HG02759 (cell line): ENCODE data around the gene PLPP4.

Source experiments
- ATAC-seq: cut with Tn5 transposase; IDR thresholded peaks from one replicate; pipeline ENCODE4 v1.9.1; 2021; ENCODE audit warnings: mild to moderate bottlenecking, moderate library complexity; ENCODE audit not compliant: unreplicated experiment

The PLPP4 gene

DNA sequence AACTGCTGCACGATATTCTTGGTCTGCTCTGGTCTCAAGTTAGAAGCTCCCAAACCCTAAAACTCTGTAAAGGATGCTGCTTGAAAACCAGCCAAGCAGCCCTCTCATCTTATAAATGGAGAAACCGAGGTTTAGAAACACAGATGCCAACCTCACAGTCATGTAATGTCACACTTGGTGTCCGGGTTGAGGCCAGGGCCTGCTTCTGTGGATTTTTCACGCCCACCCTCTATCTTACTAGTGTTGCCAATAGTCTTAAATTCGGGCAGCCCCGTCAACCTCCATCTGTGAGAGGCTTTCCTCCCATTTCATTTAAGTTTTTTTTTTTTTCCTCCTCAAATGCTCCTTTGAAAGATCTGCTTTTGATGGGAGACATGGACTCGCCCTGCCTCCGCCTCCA lies 28.9 kb downstream of the PLPP4 start:
- ATAC-seq: no peak

GRCh38 chr10:120486671-120487205 lies 29.7 kb downstream of the PLPP4 start:
- no peak for ATAC-seq

DNA sequence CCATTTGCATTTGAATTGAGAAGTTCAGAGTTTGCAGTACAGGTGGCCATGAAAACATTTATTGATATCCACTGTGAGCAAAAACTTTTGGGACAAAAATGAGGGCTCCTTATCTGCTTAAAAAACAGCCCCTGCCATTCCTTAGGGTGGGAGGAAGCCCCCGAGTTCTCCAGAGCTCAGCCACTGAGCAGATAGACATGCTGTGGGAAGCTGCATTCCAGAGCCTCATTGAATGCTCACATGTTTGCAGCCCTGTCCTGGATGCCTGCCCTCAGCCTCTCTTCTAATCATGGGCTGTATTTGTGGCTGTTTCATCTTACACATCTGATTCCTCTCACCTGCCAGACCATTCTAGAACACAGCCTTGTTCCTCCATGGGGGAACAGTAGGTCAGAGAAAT lies 33.3 kb downstream of the PLPP4 start:
- ATAC-seq: no peak

GRCh38 chr10:120492346-120492745 lies 35.3 kb downstream of the PLPP4 start:
- no peak for ATAC-seq

DNA sequence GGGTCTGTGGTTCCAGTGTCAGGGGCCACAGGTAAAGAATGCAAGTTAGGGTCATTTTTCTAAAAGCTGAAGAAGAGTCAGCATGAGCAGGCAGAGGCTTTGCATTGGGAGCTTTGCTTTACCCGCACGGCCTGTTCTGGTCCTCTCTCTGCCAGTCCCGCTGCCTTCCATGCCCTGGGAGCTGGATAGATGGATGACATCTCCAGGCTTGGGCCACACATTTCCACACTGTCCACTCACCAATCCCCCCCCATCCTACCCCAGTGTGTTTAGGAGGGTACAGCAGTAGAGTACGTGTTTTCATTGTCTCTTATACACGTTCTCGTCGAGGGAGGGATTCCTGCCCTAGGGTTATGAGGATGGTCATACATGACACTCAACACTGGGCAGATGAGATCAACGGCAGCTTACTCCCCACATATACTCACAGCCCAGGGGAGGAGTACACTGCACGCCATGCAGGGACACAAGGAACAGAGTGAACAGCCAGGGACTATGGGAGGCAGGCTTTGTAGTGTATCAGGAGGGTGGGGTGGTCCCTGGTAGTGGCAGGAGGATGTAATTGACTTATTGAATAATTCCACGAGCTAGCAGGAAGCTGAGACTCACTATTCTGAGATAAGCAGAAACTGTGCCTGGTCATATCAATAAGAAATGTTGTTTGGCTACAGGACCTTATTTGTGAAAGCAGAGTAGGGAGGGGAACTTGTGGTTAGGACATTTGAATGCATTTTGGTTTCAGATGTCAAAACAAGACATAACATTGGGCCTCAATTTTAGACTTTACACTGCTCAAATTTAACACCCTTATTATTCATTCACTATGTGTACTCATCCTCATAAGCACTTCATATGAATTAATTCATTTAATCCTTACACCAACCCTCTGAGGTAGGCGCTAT lies 36.6 kb downstream of the PLPP4 start:
- ATAC-seq: peak; percentile 67

DNA sequence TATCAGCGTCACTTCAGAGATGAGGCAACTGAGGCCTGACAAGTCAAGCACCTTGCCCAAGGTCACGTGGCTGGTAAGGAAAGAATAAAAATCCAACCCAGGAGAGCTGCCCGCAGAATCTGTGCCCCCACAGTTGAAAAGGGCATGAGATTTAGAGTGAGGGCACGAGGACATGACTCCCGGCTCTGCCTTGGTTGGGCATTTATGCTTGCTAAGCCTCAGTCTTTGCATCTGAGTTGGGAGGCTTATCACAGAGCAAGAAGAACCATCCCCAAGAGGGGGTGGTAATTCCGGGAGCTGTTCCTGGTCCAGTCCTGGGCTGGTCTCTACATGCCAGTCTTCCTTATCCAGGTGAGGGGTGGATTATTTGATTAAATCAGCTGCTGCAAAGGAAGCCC lies 37.3 kb downstream of the PLPP4 start:
- ATAC-seq: no peak

GRCh38 chr10:120495226-120496009 lies 38.4 kb downstream of the PLPP4 start:
- ATAC-seq: no peak

DNA sequence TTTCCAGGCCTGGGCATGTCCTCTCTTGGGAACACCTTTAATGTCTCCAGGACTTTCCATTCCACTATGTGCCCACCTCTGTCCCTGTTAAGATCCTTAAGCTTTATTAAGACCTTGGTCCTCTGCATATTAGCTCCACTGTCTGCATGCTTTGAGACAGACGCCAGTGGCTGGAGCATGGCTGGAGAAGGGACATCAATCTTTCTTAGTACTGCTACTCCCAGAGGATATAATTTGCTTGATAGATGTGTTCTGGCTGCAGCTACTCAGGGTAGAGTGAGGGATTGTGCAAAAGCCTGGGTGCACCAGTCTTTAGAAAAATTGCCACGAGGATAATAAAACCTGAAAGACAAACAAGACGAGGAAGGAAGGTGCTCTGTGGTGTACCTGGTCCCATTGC lies 42.9 kb downstream of the PLPP4 start:
- ATAC-seq: no peak

DNA sequence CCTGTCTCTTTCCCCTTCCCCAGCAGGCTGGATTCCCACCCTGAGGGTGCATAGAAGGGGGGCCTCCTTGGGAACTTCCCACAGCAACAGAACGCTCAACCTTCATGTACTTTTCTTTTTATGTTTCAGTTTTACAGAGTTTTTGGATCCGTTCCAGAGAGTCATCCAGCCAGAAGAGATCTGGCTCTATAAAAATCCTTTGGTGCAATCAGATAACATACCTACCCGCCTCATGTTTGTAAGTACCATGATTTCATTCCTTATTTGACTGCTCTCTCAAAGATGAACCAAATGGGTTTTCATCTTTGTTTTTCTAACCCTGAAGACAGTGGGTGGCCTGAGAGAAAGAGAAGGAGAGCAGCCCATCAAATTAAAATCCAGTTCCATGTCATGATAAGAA lies 46.7 kb downstream of the PLPP4 start:
- ATAC-seq: no peak

- peak; percentile 53 for ATAC-seq
Observed at GRCh38 chr10:120504227-120504626, 47.2 kb downstream of the PLPP4 start.

DNA sequence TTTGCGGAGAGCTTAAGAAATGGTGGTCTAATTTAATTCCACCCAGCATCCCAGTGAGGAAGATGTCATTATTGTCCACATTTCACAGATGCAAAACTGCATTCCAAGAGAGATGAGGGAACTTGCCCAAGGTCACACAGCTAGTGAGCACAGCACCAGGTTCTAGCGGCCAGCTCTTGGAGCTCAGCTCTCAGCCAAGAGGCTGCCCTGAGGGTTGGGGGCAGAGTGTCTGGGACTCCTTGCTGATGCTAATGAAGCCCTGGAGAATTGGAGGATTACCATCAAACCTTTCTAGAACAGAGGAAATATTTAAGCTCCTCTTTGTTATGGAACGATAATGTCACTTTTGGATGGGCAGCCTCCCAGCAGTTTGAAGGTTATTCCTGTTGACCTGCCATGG lies 48.0 kb downstream of the PLPP4 start:
- no peak for ATAC-seq

DNA sequence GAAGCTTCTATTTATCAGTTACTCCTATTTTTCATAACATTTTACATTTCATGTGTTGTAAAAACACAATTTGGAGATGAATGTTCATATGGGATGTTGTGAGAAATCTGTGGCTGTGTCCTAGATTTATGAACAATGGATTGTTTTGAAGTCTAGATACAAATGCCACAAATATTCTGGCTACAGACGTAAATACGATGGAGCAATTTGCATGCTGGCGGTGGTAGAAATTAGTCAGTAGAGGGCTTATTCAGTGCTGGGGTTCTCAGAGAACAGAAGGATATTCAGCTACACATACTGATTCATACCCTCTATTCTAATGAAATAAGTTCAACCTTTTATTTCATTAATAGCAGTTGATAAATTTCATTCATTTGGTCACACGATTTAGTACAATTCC lies 48.8 kb downstream of the PLPP4 start:
- no peak for ATAC-seq

GRCh38 chr10:120506674-120507073 lies 49.6 kb downstream of the PLPP4 start:
- no peak for ATAC-seq

DNA sequence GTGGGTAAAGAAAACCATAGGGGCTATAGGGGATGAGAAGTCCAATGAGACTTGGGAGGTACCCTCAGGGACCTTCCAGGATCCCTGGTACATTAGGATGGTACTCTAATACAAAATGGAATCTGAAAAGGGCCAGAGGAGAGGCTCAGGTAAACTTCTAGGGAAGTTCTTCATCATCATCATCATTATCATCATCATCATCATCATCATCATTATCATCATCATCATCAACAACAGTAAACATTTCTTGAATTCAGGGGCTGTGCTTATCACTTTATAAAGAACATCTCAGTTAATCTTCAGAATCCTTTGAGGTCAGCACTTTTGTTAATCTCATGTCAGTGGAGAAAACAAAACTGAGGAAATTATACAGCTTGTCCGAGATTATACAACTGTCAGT lies 50.1 kb downstream of the PLPP4 start:
- ATAC-seq: no peak

DNA sequence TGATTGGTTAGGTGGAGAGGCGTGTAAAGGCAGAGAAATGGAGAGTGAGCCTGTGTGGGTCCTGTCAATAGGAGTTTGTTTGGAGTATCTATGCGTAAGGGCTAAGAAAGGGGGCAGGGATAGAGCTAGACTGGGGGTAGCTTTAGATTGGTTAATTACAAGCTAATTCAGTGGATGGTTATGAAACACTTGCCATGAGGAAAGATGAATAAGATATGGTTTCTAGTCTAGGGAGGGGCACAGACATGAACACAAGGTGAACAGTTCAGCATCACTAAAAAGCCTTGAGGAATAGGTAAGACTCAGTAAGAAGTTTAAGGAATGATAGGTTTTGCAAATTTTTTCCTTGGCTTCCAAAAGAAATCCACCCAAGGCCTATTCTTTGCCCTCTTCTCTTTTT lies 50.6 kb downstream of the PLPP4 start:
- no peak for ATAC-seq

GRCh38 chr10:120508393-120508792 lies 51.4 kb downstream of the PLPP4 start:
- no peak for ATAC-seq

DNA sequence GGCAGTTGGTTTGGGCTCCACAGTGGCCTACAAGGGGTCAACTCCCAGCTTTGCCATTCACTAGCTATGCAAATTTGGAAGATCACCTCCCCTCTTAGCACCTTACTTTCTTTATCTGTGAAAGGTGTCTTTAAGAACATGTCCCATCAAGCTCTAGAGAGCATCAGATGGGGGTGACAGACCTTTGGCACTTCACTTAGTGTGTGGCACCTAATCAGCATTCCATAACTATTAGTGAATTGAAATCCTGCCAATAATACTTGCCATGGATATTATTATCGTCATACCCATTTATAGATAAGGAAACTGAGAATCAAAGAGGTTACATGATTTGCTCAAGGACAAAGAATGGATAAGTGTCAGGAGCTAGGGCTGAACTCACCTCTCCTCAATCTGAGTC lies 51.9 kb downstream of the PLPP4 start:
- no peak for ATAC-seq

- no peak for ATAC-seq
Observed at GRCh38 chr10:120511165-120511564, 54.1 kb downstream of the PLPP4 start.

DNA sequence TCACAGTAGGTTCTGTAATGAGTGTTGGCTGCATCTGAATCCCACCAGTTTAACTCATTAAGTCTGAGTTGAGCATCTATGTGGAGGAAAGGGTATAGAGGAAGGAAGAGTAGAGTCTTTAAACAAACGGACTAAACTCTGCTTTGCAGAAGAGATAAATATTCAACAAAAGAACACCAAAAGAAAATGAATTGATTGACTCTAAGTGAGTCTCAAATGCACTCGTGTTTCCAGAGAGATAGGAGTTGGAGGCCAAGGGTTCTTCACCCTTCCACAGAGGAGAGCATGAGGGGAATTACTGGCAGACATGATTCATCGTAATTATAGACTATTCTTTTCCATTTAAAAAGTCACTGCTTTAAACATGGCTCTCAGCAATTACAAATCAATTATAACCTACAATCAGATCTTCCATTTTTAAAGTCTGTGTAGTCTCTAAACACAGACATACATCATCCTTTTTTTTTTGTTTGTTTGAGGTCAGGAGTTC lies 56.3 kb downstream of the PLPP4 start:
- ATAC-seq: no peak

- ATAC-seq: no peak
Observed at GRCh38 chr10:120514035-120514620, 57.1 kb downstream of the PLPP4 start.

- ATAC-seq: no peak
Observed at GRCh38 chr10:120514959-120515358, 57.9 kb downstream of the PLPP4 start.
